SK-N-SH (cell line): Measurements from ENCODE around the gene CPS1. TPM values are rescaled to one million over a fixed set of nuclear protein-coding genes. Genes with fewer than 3 reads are reported as not detected.

ENCODE experiments used
- CTCF ChIA-PET: fragments of 300-600, 350-600 bp; formaldehyde crosslinking; extraction: SDS; loops from one replicate; lab custom pipeline; 2021; lab: Yijun Ruan, JAX
- POLR2A ChIA-PET: fragments of 350-600 bp; sonication (Branson Sonifier 250); formaldehyde crosslinking; extraction: SDS; loops from one replicate; lab custom pipeline; 2020; ENCODE audit warnings: antibody characterized with exemption, inconsistent platforms; lab: Yijun Ruan, JAX
- DNase-seq: peaks from one replicate; pipeline ENCODE4 v3.0.0; 2012
- H2AFZ ChIP-seq: fragments of 200-600 bp; sonication (generic); 2 replicates; pipeline ENCODE4 v1.8.1; 2016; ENCODE audit warnings: antibody characterized with exemption, mild to moderate bottlenecking, low read depth
- H3F3A ChIP-seq: fragments of 200-600 bp; sonication (generic); replicated peaks from 2 replicates; pipeline ENCODE3; 2016; ENCODE audit warnings: antibody characterized with exemption, mild to moderate bottlenecking; ENCODE audit not compliant: insufficient read depth
- H3K27ac ChIP-seq, 2 experiments: fragments of 200-500 bp in 1 of 2; fragments of 200-600 bp in 1 of 2; sonication (Bioruptor generic) in 1 of 2; sonication (generic), shearing (Covaris generic) in 1 of 2; 2 replicates each; pipeline versions ENCODE4 v1.5.1 to v1.6.1; 2014 to 2016; ENCODE audit warnings: low read depth in 2 of 2, inconsistent platforms in 1 of 2, low read length in 1 of 2, mild to moderate bottlenecking in 1 of 2, mixed read lengths in 1 of 2
- H3K27me3 ChIP-seq: fragments of 200-600 bp; sonication (generic), shearing (Covaris generic); 2 replicates; pipeline ENCODE4 v1.6.1; 2016; ENCODE audit warnings: mixed run types; ENCODE audit not compliant: insufficient read depth
- H3K36me3 ChIP-seq, 2 experiments: fragments of 200-500 bp in 1 of 2; fragments of 200-600 bp in 1 of 2; sonication (Bioruptor generic) in 1 of 2; sonication (generic) in 1 of 2; replicated peaks in 1 of 2; 2 replicates each; pipeline versions ENCODE3 to v1.5.1; 2014 to 2016; ENCODE audit warnings: low read length in 1 of 2, mild to moderate bottlenecking in 1 of 2; ENCODE audit not compliant: insufficient read depth in 2 of 2, control insufficient read depth in 1 of 2
- H3K4me1 ChIP-seq, 2 experiments: fragments of 200-500 bp in 1 of 2; fragments of 200-600 bp in 1 of 2; sonication (Bioruptor generic) in 1 of 2; sonication (generic), shearing (Covaris generic) in 1 of 2; 2 replicates each; pipeline versions ENCODE4 v1.5.1 to v1.6.1; 2014 to 2016; ENCODE audit warnings: low read depth in 1 of 2, low read length in 1 of 2, mixed run types in 1 of 2; ENCODE audit not compliant: insufficient read depth in 2 of 2, control insufficient read depth in 1 of 2
- H3K4me2 ChIP-seq: fragments of 200-600 bp; sonication (generic), shearing (Covaris generic); 2 replicates; pipeline ENCODE4 v1.6.1; 2017; ENCODE audit warnings: mixed run types
- H3K4me3 ChIP-seq, 2 experiments: fragments of 200-500 bp in 1 of 2; fragments of 200-600 bp in 1 of 2; sonication (Bioruptor generic) in 1 of 2; sonication (generic), shearing (Covaris generic) in 1 of 2; 2 replicates each; pipeline versions ENCODE4 v1.5.1 to v1.8.1; 2014 to 2016; ENCODE audit warnings: low read depth in 2 of 2, inconsistent platforms in 1 of 2, low read length in 1 of 2, mild to moderate bottlenecking in 1 of 2, mixed read lengths in 1 of 2, moderate library complexity in 1 of 2
- H3K79me2 ChIP-seq: fragments of 200-600 bp; sonication (generic); 2 replicates; pipeline ENCODE4 v1.8.1; 2017; ENCODE audit warnings: mild to moderate bottlenecking; ENCODE audit not compliant: insufficient read depth
- H3K9ac ChIP-seq: fragments of 200-600 bp; sonication (generic); 2 replicates; pipeline ENCODE4 v1.6.1; 2017; ENCODE audit warnings: mixed run types
- H3K9me2 ChIP-seq: fragments of 200-600 bp; sonication (generic); 2 replicates; pipeline ENCODE4 v1.6.1; 2017; ENCODE audit warnings: mixed run types
- H3K9me3 ChIP-seq: fragments of 200-600 bp; sonication (generic); 2 replicates; pipeline ENCODE4 v1.6.1; 2017; ENCODE audit warnings: mixed run types, mild to moderate bottlenecking, moderate library complexity
- H4K20me1 ChIP-seq: fragments of 200-600 bp; sonication (generic); 2 replicates; pipeline ENCODE4 v1.6.1; 2017; ENCODE audit warnings: mild to moderate bottlenecking, mixed run types; ENCODE audit not compliant: insufficient read depth
- ELF1 ChIP-seq: IDR thresholded peaks from 2 replicates; pipeline ENCODE4 v1.4.0; 2012
- EZH2phosphoT487 ChIP-seq: fragments of 200-600 bp; sonication (generic); IDR thresholded peaks from 2 replicates; pipeline ENCODE4 v1.6.1; 2017; ENCODE audit warnings: low read depth, mixed run types, mild to moderate bottlenecking, antibody characterized with exemption, moderate library complexity, borderline replicate concordance
- FOSL2 ChIP-seq: IDR thresholded peaks from 2 replicates; pipeline ENCODE4 v1.4.0; 2012; ENCODE audit warnings: low read depth, mild to moderate bottlenecking, moderate library complexity, borderline replicate concordance
- FOXJ3 ChIP-seq: sonication (generic); formaldehyde crosslinking; IDR thresholded peaks from 2 replicates; pipeline ENCODE4 v1.5.1; 2020; ENCODE audit warnings: mild to moderate bottlenecking, missing genetic modification reagents
- GATA2 ChIP-seq: sonication (generic); formaldehyde crosslinking; IDR thresholded peaks from 2 replicates; pipeline ENCODE4 v1.5.0; 2020; ENCODE audit warnings: mild to moderate bottlenecking, missing genetic modification reagents
- JUND ChIP-seq: IDR thresholded peaks from 2 replicates; pipeline ENCODE4 v1.4.0; 2012
- MXI1 ChIP-seq: IDR thresholded peaks from 2 replicates; pipeline ENCODE4 v1.6.1; 2012; ENCODE audit warnings: mild to moderate bottlenecking, low read depth, low read length, improper control_type of control experiment
- NRF1 ChIP-seq: IDR thresholded peaks from 2 replicates; pipeline ENCODE4 v1.6.1; 2012; ENCODE audit warnings: low read depth, mild to moderate bottlenecking, low read length
- RXRA ChIP-seq: IDR thresholded peaks from 2 replicates; pipeline ENCODE4 v1.4.0; 2012; ENCODE audit warnings: low read depth, mild to moderate bottlenecking, borderline replicate concordance
- SIN3A ChIP-seq: IDR thresholded peaks from 2 replicates; pipeline ENCODE4 v1.6.1; 2012; ENCODE audit warnings: low read depth, mild to moderate bottlenecking, low read length, moderate library complexity, borderline replicate concordance
- TCF12 ChIP-seq: IDR thresholded peaks from 2 replicates; pipeline ENCODE4 v1.4.0; 2012
- TEAD4 ChIP-seq: IDR thresholded peaks from 2 replicates; pipeline ENCODE4 v1.4.0; 2012; ENCODE audit warnings: mild to moderate bottlenecking, borderline replicate concordance; ENCODE audit not compliant: insufficient read depth
- ZBTB33 ChIP-seq: IDR thresholded peaks from 2 replicates; pipeline ENCODE4 v1.4.0; 2012; ENCODE audit warnings: low read depth, borderline replicate concordance
- WGBS: methylation state at CpG from one replicate; pipeline ENCODE4 v1.1.6; 2017; ENCODE audit warnings: low lambda C conversion rate; 5-methylcytosine and 5-hydroxymethylcytosine counted together
- polyA plus RNA-seq, 3 experiments: library from polyadenylated mRNA; depleted of rRNA; stranded (reverse); fragments of >200 nt; gene quantifications; 2 replicates each; pipeline ENCODE4 v1.2.3, GENCODE V29; 2012

Gene CPS1
- polyA plus RNA-seq, 1 of the 3 experiments (the other 2 are of a cell fraction), result 9.2 TPM

- no peaks in the 10 kb centered on the region for H3K36me3 ChIP-seq
- no peak overlapping the region for H3K4me3 ChIP-seq
- 0 out of 2 replicates have a peak, but pooled peaks have one; percentile 2 for TF ChIP-seq FOSL2
- no peak for TF ChIP-seq JUND
- no peak for TF ChIP-seq NRF1
- TF ChIP-seq, all 33 proteins: peak for 1
- H3F3A ChIP-seq, result no peaks in the 10 kb centered on the region
- no peaks in the 10 kb centered on the region for H3K79me2 ChIP-seq
- POLR2A ChIA-PET, result no interaction called here
- peaks cover 0 to 13% of the 10 kb centered on the region in 2 experiments; a peak in 2 of 4 replicates for H3K4me1 ChIP-seq
- H3K4me2 ChIP-seq, result no peak overlapping the region
- H3K9me2 ChIP-seq, result no peaks in the 10 kb centered on the region
- WGBS, result 88% methylated on average over 4 of the region's 4 CpGs
- no peak overlapping the region; the same call in 1 of the 2 replicates for H2AFZ ChIP-seq
- no peak overlapping the region for H3K9ac ChIP-seq
- no peak for DNase-seq
- no peaks in the 10 kb centered on the region for H3K9me3 ChIP-seq
- H4K20me1 ChIP-seq, result no peaks in the 10 kb centered on the region
- CTCF ChIA-PET, result interaction anchor here (1.1 kb wide), 1 partner anchor 38 kb away, joined by 7 read pairs; no protein-coding TSS in a partner anchor
- H3K27me3 ChIP-seq, result no peaks in the 10 kb centered on the region
- peak overlapping the region in 1 of 2 experiments; percentile 88; a peak in 1 of 4 replicates for H3K27ac ChIP-seq
Observed at GRCh38 chr2:210540471-210540870, 15.9 kb upstream of the CPS1 start.

- H3K4me1 ChIP-seq, result peaks cover 0 to 13% of the 10 kb centered on the region in 2 experiments; a peak in 2 of 4 replicates
- no peaks in the 10 kb centered on the region for H4K20me1 ChIP-seq
- H3K9me3 ChIP-seq, result no peaks in the 10 kb centered on the region
- H3K27me3 ChIP-seq, result no peaks in the 10 kb centered on the region
- H3K9me2 ChIP-seq, result no peaks in the 10 kb centered on the region
- POLR2A ChIA-PET, result no interaction called here
- 69% methylated on average over 2 of the region's 2 CpGs for WGBS
- CTCF ChIA-PET, result interaction anchor here (1.1 kb wide), 1 partner anchor 38 kb away, joined by 7 read pairs; no protein-coding TSS in a partner anchor
- H3K4me2 ChIP-seq, result no peak overlapping the region
- H3K79me2 ChIP-seq, result no peaks in the 10 kb centered on the region
- TF ChIP-seq TEAD4, result no peak
- TF ChIP-seq SIN3A, result no peak
- TF ChIP-seq GATA2, result no peak
- TF ChIP-seq RXRA, result no peak
- TF ChIP-seq ZBTB33, result no peak
- no peak for TF ChIP-seq EZH2phosphoT487
- TF ChIP-seq ELF1, result no peak
- TF ChIP-seq TCF12, result no peak
- TF ChIP-seq FOXJ3, result no peak
- TF ChIP-seq MXI1, result no peak
- no peaks in the 10 kb centered on the region for H3K36me3 ChIP-seq
- H3K27ac ChIP-seq, result peak overlapping the region in 1 of 2 experiments; percentile 88; a peak in 2 of 4 replicates
- no peak overlapping the region for H3K4me3 ChIP-seq
- H2AFZ ChIP-seq, result no peak overlapping the region
- no peak overlapping the region for H3K9ac ChIP-seq
- peak; percentile 14 for DNase-seq
- H3F3A ChIP-seq, result no peaks in the 10 kb centered on the region
Observed at GRCh38 chr2:210540900-210541289, 15.5 kb upstream of the CPS1 start.
